ENCODE results near the gene CCL4. TPM values are rescaled to one million over a fixed set of nuclear protein-coding genes. Genes with fewer than 3 reads are reported as not detected.

CCL4 gene
- total RNA-seq, 1 experiment from 2014 or later = 7.6 TPM

DNA sequence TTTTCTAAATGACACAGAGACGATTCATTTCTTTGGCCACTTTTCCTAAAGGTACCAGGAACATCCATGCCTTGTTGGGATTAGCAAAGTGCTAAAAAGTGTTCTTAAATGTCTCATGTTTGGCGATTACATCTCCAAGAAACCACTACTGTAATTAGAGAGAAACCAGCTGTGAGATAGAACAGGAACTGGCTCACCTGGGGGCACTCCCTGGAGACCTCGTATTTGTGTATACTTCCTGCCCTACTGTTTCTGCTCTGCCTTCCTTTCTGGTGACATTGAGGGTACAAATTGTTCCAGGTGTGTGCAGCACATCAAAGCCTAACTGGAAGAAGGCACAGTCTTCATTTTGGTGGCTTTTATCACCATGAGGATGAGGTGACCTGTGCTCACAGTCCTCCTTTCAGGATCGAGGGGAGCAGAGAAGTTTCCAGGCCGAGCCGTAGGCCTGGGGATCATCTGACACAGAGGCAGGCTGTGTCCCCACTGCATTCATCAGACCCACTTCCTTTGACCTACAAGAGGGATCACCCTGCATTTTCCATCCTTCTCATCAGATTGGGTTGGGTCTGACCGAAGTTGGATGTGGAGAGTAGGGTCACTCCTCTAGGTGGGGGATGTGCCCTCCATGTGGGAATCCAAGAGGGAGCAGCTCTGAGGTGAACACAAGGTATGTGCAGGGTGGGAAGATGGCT lies 23.7 kb downstream of the CCL4 start:
- H3K4me1 ChIP-seq (ENCODE audit: low read length) = peaks cover 39% of the 10 kb centered on the region
- H3K36me3 ChIP-seq (ENCODE audit: insufficient read depth, low read length) = no peaks in the 10 kb centered on the region
- no peaks in the 10 kb centered on the region for H3K79me2 ChIP-seq (ENCODE audit: low read length)
- H3K27me3 ChIP-seq (ENCODE audit: low read length) = peaks cover 10% of the 10 kb centered on the region; the same call in 1 of the 2 replicates
- no peaks in the 10 kb centered on the region for H3K9me2 ChIP-seq (replicated peaks; ENCODE audit: insufficient read depth, low read length)
- peak overlapping the region; percentile 66 for H3K4me2 ChIP-seq (ENCODE audit: low read depth, low read length, poor library complexity, severe bottlenecking)
- peak; percentile 97 for DNase-seq
- H3K9me3 ChIP-seq (ENCODE audit: low read length) = peaks cover 14% of the 10 kb centered on the region
- peak overlapping the region; percentile 52 for H3K4me3 ChIP-seq (ENCODE audit: low read length)
- H4K20me1 ChIP-seq (ENCODE audit: insufficient read depth, low read depth, low read length) = no peaks in the 10 kb centered on the region
- peak overlapping the region; percentile 50 for H3K9ac ChIP-seq (ENCODE audit: low read length)
- H3K27ac ChIP-seq (ENCODE audit: low read length) = peak overlapping the region; percentile 83
- 0 out of 2 replicates have a peak overlapping the region, but pooled peaks have one; percentile 3 for H2AFZ ChIP-seq (ENCODE audit: low read length)

DNA sequence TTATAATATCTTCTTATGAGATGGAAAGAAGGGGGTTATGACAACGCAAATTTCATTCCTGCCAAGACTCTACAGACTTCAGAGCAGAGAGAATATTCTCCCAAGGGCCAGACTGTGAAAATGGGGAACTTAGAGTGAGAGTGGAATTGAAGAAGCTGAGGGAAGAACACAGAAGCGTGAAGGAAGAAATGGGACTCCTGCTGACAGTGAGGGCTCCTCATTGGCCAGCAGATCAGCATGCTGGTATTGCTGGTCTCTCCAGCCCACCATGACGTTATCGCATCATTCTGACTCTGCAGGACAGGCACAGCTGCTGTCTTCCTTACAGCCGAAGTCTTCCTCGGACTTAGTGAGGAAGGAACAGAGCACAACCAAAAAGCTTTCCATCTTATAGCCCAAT lies 24.3 kb downstream of the CCL4 start:
- H4K20me1 ChIP-seq (ENCODE audit: insufficient read depth, low read depth, low read length) = no peaks in the 10 kb centered on the region
- peak overlapping the region; percentile 50 for H3K9ac ChIP-seq (ENCODE audit: low read length)
- H3K4me2 ChIP-seq (ENCODE audit: low read depth, low read length, poor library complexity, severe bottlenecking) = peak overlapping the region; percentile 66
- H2AFZ ChIP-seq (ENCODE audit: low read length) = 0 out of 2 replicates have a peak overlapping the region, but pooled peaks have one; percentile 3
- H3K36me3 ChIP-seq (ENCODE audit: insufficient read depth, low read length) = no peaks in the 10 kb centered on the region
- H3K9me2 ChIP-seq (replicated peaks; ENCODE audit: insufficient read depth, low read length) = no peaks in the 10 kb centered on the region
- peak; percentile 81 for DNase-seq
- peaks cover 14% of the 10 kb centered on the region for H3K9me3 ChIP-seq (ENCODE audit: low read length)
- no peaks in the 10 kb centered on the region for H3K79me2 ChIP-seq (ENCODE audit: low read length)
- H3K4me1 ChIP-seq (ENCODE audit: low read length) = peaks cover 44% of the 10 kb centered on the region
- peak overlapping the region; percentile 83 for H3K27ac ChIP-seq (ENCODE audit: low read length)
- peaks cover 10% of the 10 kb centered on the region; the same call in 1 of the 2 replicates for H3K27me3 ChIP-seq (ENCODE audit: low read length)
- peak overlapping the region; percentile 52 for H3K4me3 ChIP-seq (ENCODE audit: low read length)

DNA sequence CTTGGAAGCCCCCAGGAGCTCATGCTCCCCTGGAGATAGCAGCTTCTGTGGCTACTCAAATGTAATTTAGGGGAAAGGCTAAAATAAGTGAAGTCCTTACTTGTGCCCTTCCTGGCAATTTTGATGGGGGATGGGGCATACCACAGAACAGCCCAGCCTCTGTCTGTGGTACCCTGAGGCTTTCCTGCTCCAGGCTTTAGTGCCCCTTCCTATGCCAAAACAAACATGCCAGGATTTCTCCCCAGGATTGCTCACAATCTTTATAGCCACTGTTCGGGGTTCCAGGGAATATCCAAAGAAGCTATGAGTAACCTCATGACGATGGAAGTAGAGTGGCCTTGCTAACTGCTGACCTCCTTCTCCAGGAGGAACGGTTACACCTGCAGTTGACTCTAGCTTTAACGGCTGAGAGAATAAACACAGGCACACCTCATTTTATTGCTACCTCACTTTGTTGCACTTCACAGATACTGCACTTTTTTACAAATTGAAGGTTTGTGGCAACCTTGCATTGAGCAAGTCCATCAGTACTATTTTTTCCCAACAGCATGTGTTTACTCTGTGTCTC lies 24.9 kb downstream of the CCL4 start:
- H3K4me2 ChIP-seq (ENCODE audit: low read depth, low read length, poor library complexity, severe bottlenecking) = peak overlapping the region; percentile 66
- no peaks in the 10 kb centered on the region for H3K36me3 ChIP-seq (ENCODE audit: insufficient read depth, low read length)
- no peaks in the 10 kb centered on the region for H3K79me2 ChIP-seq (ENCODE audit: low read length)
- H3K27ac ChIP-seq (ENCODE audit: low read length) = peak overlapping the region; percentile 83
- H4K20me1 ChIP-seq (ENCODE audit: insufficient read depth, low read depth, low read length) = no peaks in the 10 kb centered on the region
- DNase-seq = no peak
- H3K9me2 ChIP-seq (replicated peaks; ENCODE audit: insufficient read depth, low read length) = no peaks in the 10 kb centered on the region
- peak overlapping the region; percentile 52; the same call in 1 of the 2 replicates for H3K4me3 ChIP-seq (ENCODE audit: low read length)
- peaks cover 44% of the 10 kb centered on the region for H3K4me1 ChIP-seq (ENCODE audit: low read length)
- H3K27me3 ChIP-seq (ENCODE audit: low read length) = peaks cover 10% of the 10 kb centered on the region; the same call in 1 of the 2 replicates
- peak overlapping the region; percentile 50; the same call in 1 of the 2 replicates for H3K9ac ChIP-seq (ENCODE audit: low read length)
- peaks cover 14% of the 10 kb centered on the region for H3K9me3 ChIP-seq (ENCODE audit: low read length)
- no peak overlapping the region for H2AFZ ChIP-seq (ENCODE audit: low read length)

DNA sequence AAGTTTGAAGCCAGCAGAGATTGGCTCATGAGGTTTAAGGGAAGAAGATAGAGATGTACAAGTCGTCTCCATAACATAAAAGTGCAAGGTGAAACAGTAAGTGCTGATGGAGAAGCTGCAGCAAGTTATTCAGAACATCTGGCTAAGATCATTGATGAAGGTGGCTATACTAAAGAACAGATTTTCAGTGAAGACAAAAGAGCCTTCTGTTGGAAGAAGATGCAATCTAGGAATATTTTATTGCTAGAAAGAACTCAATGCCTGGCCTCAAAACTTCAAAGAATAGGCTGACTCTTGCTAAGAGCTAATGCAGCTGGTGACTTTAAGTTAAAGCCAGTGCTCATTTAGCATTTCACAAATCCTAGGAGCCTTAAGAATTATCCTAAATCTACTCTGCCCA lies 26.0 kb downstream of the CCL4 start:
- peaks cover 10% of the 10 kb centered on the region; the same call in 1 of the 2 replicates for H3K27me3 ChIP-seq (ENCODE audit: low read length)
- peaks cover 50% of the 10 kb centered on the region for H3K4me1 ChIP-seq (ENCODE audit: low read length)
- no peaks in the 10 kb centered on the region for H3K9me2 ChIP-seq (replicated peaks; ENCODE audit: insufficient read depth, low read length)
- H4K20me1 ChIP-seq (ENCODE audit: insufficient read depth, low read depth, low read length) = no peaks in the 10 kb centered on the region
- no peak overlapping the region for H3K4me2 ChIP-seq (ENCODE audit: low read depth, low read length, poor library complexity, severe bottlenecking)
- no peak overlapping the region for H3K27ac ChIP-seq (ENCODE audit: low read length)
- no peak overlapping the region for H3K4me3 ChIP-seq (ENCODE audit: low read length)
- no peak for DNase-seq
- H2AFZ ChIP-seq (ENCODE audit: low read length) = no peak overlapping the region
- no peak overlapping the region for H3K9ac ChIP-seq (ENCODE audit: low read length)
- peaks cover 14% of the 10 kb centered on the region for H3K9me3 ChIP-seq (ENCODE audit: low read length)
- H3K79me2 ChIP-seq (ENCODE audit: low read length) = no peaks in the 10 kb centered on the region
- no peaks in the 10 kb centered on the region for H3K36me3 ChIP-seq (ENCODE audit: insufficient read depth, low read length)

DNA sequence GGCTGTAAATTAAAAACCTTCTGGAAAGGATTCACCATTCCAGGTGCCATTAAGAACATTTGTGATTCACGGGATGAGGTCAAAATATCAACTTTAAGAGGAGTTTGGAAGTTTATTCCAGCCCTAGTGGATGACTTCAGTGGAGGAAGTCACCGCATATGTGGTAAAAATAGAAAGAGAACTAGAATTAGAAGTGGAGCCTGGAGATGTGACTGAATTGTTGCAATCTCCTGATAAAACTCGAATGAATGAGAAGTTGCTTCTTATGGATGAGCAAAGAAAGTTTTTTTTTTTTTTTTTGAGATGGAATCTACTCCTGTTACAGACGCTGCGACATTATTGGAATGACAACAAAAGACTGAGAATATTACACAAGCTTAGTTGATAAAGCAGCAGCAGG lies 26.7 kb downstream of the CCL4 start:
- Histone ChIP-seq H2AFZ (ENCODE audit: low read length) (no peak overlapping the region), H3K4me3 (ENCODE audit: low read length) (no peak overlapping the region), H4K20me1 (ENCODE audit: insufficient read depth, low read depth, low read length) (no peaks in the 10 kb centered on the region), H3K79me2 (ENCODE audit: low read length) (no peaks in the 10 kb centered on the region), H3K36me3 (ENCODE audit: insufficient read depth, low read length) (no peaks in the 10 kb centered on the region), H3K4me2 (ENCODE audit: low read depth, low read length, poor library complexity, severe bottlenecking) (no peak overlapping the region), H3K9me2 (replicated peaks; ENCODE audit: insufficient read depth, low read length) (no peaks in the 10 kb centered on the region), H3K27me3 (ENCODE audit: low read length) (peaks cover 4% of the 10 kb centered on the region; the same call in 1 of the 2 replicates), H3K4me1 (ENCODE audit: low read length) (peaks cover 52% of the 10 kb centered on the region), H3K9ac (ENCODE audit: low read length) (no peak overlapping the region), H3K9me3 (ENCODE audit: low read length) (peaks cover 9% of the 10 kb centered on the region), H3K27ac (ENCODE audit: low read length) (no peak overlapping the region)
- no peak for DNase-seq

DNA sequence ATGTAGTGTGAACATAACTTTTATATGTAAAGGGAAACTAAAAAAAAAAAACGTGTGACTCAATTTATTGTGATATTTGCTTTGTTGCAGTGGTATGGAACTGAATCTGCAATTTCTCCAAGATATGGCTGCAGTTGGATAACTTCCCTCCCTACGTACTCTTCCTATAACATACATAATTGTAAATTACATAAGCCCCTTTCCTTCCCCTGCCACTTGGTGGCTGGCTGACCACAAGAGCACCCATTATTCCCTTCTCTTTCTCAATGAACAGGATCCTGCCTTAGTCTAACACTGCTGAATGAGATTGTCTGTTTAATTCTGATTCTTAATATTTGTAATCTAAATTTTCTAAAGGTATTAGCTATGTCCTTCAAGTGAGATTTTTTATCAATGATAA lies 27.8 kb downstream of the CCL4 start:
- Histone ChIP-seq H3K4me3 (ENCODE audit: low read length) (no peak overlapping the region), H3K9me3 (ENCODE audit: low read length) (no peaks in the 10 kb centered on the region), H3K27me3 (ENCODE audit: low read length) (no peaks in the 10 kb centered on the region), H3K9ac (ENCODE audit: low read length) (no peak overlapping the region), H3K27ac (ENCODE audit: low read length) (no peak overlapping the region), H2AFZ (ENCODE audit: low read length) (no peak overlapping the region), H3K4me1 (ENCODE audit: low read length) (peaks cover 59% of the 10 kb centered on the region), H3K4me2 (ENCODE audit: low read depth, low read length, poor library complexity, severe bottlenecking) (no peak overlapping the region), H3K36me3 (ENCODE audit: insufficient read depth, low read length) (no peaks in the 10 kb centered on the region), H3K9me2 (replicated peaks; ENCODE audit: insufficient read depth, low read length) (no peaks in the 10 kb centered on the region), H3K79me2 (ENCODE audit: low read length) (no peaks in the 10 kb centered on the region), H4K20me1 (ENCODE audit: insufficient read depth, low read depth, low read length) (no peaks in the 10 kb centered on the region)
- peak; percentile 62 for DNase-seq

DNA sequence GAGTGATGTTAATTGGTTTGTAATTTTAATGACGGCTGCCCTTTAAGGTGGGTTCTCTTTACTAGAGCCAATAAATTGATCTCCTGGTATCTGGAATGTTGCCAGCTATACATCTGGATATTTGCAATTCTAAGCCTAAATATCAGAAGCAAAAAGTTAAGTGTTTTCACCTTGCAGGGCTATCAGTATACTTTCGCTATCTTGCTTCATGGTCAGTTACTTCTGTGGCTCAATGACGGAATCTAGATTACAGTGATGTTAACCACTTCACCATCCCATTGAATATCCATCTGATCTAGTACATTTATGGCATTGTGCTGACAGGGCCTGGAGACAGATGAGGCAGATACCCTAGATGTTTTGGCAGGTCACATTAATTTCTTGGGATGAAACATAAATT lies 28.3 kb downstream of the CCL4 start:
- Histone ChIP-seq H2AFZ (ENCODE audit: low read length) (no peak overlapping the region), H3K4me3 (ENCODE audit: low read length) (no peak overlapping the region), H3K4me2 (ENCODE audit: low read depth, low read length, poor library complexity, severe bottlenecking) (no peak overlapping the region), H3K27ac (ENCODE audit: low read length) (no peak overlapping the region), H3K9me3 (ENCODE audit: low read length) (no peaks in the 10 kb centered on the region), H3K9ac (ENCODE audit: low read length) (no peak overlapping the region), H3K79me2 (ENCODE audit: low read length) (no peaks in the 10 kb centered on the region), H3K9me2 (replicated peaks; ENCODE audit: insufficient read depth, low read length) (no peaks in the 10 kb centered on the region), H3K27me3 (ENCODE audit: low read length) (no peaks in the 10 kb centered on the region), H3K4me1 (ENCODE audit: low read length) (peaks cover 54% of the 10 kb centered on the region), H4K20me1 (ENCODE audit: insufficient read depth, low read depth, low read length) (no peaks in the 10 kb centered on the region), H3K36me3 (ENCODE audit: insufficient read depth, low read length) (no peaks in the 10 kb centered on the region)
- no peak for DNase-seq

DNA sequence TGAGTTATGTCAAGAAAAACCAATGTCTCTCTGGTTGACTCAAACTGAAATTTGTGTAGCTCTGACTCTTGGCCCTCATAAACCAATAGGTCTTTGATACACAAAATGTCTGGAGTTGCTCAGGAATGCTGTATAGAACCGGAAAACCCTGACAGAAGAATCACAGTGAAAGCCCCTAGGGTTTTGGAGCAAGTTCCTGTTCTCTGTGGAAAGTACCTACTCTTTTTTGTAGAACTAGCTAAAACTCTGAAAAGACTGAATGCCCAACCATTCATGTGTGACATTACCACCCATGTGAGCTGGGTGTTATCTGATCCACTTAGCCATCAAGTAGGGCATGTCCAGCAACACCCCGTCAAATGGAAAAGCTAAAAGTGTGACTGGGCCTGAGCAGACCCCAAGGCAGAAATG lies 28.8 kb downstream of the CCL4 start:
- Histone ChIP-seq H3K4me2 (ENCODE audit: low read depth, low read length, poor library complexity, severe bottlenecking) (no peak overlapping the region), H2AFZ (ENCODE audit: low read length) (no peak overlapping the region), H3K9ac (ENCODE audit: low read length) (no peak overlapping the region), H3K27ac (ENCODE audit: low read length) (no peak overlapping the region), H4K20me1 (ENCODE audit: insufficient read depth, low read depth, low read length) (no peaks in the 10 kb centered on the region), H3K27me3 (ENCODE audit: low read length) (no peaks in the 10 kb centered on the region), H3K79me2 (ENCODE audit: low read length) (no peaks in the 10 kb centered on the region), H3K4me1 (ENCODE audit: low read length) (peaks cover 50% of the 10 kb centered on the region), H3K4me3 (ENCODE audit: low read length) (no peak overlapping the region), H3K9me2 (replicated peaks; ENCODE audit: insufficient read depth, low read length) (no peaks in the 10 kb centered on the region), H3K9me3 (ENCODE audit: low read length) (no peaks in the 10 kb centered on the region), H3K36me3 (ENCODE audit: insufficient read depth, low read length) (no peaks in the 10 kb centered on the region)
- DNase-seq = no peak
